ENCODE results near the gene GNB1L. TPM values are rescaled to one million over a fixed set of nuclear protein-coding genes. Genes with fewer than 3 reads are reported as not detected.

GNB1L gene
- total and polyA plus RNA-seq, 9 of the 15 experiments (the other 6 are each of a cell fraction or from before 2014, with no cell fraction given), result 0.56 to 50.5 (median 10.2) TPM

GRCh38 chr22:19871845-19872778 is 17.4 kb upstream of the GNB1L start (continued):
- TF ChIP-seq CTCFL (IDR thresholded peaks at IDR 0.05; ENCODE audit: borderline replicate concordance, insufficient read depth, low read depth, low read length, poor library complexity, severe bottlenecking) (no peak), ARID3B (CRISPR knock-in tag; IDR thresholded peaks at IDR 0.05; ENCODE audit: borderline replicate concordance) (no peak), PML (IDR thresholded peaks at IDR 0.05; ENCODE audit: low read length) (no peak)
